Cardiac septum (tissue), 1 donor: ENCODE data around the gene CHRNA10. TPM values are rescaled to one million over a fixed set of nuclear protein-coding genes. Genes with fewer than 3 reads are reported as not detected.

Experiments used
- DNase-seq: peaks from one replicate; pipeline ENCODE4 v3.0.0-alpha.2; 2020; ENCODE audit warnings: low spot score
- intact Hi-C: fragments of 100-400 bp; cut with DNase I; formaldehyde crosslinking; loops from one replicate; pipeline ENCODE4 v1.14.0; 2022
- long read RNA-seq: library from polyadenylated mRNA; unstranded; transcript quantifications from one replicate; pipeline ENCODE4 v2.0.0, GENCODE V29; 2021
- total RNA-seq: library from RNA; stranded (reverse); fragmentation: NEBNext Ultra II Directional; extraction: Animal tissue kit (Norgen Biotek cat#: 25700); gene quantifications from one replicate; pipeline ENCODE4 v1.2.1, GENCODE V29; 2021
- donor health status: DM: no; HTN: no; CAD: no.

CHRNA10 gene
- 0.89 TPM for total RNA-seq
- long read RNA-seq, partial matches to known transcripts: 3 of 3 reads
- long read RNA-seq, other reads (novel, unspliced or antisense): 0 of 3 reads

DNA sequence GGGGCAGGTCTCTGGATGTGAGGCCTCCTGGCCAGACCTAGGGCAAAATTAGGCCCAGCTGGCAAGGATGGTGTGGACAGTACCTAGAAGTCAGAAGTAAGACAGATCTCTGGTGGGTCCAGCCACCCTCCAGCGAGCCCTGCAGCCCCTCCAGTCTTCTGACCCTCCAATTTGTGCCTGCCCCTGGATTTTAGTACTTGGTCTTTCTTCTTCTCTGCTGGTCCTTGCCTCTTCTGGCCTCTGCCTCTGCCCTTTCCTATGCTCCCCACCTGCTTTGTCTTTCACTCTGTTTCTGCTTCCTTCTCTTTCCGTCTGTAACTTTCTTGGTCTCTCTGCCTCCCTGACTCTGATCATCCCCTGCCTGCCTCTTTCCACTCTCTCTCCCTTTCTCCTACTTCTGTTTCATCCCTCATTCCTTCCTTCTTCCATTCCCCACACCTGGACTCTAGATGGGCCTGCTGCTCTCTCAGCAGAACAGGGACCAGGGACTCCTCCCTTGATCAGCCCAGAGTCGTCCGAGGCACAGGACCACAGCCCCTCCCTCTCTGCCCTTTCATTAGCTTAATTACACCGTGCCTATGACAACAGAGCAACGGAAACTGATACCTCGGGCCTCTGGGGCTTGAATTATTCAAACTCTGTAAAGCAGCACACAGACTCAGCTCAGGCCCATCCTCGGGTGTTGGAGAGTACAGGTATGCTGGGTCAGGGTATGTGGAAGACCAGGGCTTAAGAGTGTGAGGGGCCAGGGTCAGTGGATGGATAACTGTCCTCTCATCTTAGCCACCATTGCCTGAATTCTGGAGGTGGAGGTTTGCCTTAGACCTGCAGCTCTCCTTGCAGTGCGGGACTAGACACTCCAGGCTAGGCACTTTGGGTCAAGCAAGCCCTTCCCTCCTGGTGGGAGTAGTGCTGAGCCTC is at the start of gene CHRNA10:
Gene CHRNA10, minus strand, starts transcription at position 51 of the 921 bp plus-strand sequence. CDS start 72 bp downstream, outside the sequence.
- intact Hi-C loops: no loop called here
- peak; percentile 65 for DNase-seq

DNA sequence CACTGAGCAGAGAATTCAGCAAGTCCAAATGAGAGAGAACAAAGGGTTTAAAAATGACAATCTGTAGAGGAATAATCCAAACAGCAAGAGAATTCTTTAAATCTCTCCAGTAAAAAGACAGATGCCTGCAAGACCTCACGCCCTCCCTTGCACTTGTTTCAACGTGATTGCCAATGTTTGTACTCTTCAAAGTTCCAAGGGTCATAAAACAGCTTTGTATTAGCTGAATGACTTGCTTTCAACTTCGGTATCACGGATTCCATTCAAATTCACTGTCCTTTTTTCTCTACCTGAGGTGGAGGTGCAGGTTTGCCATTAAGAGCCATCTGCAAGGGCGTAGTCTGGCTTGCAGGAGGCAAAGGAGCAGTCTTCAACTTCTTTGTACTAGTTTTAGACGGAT is 41.1 kb upstream of the CHRNA10 start:
- intact Hi-C loops: no loop called here

DNA sequence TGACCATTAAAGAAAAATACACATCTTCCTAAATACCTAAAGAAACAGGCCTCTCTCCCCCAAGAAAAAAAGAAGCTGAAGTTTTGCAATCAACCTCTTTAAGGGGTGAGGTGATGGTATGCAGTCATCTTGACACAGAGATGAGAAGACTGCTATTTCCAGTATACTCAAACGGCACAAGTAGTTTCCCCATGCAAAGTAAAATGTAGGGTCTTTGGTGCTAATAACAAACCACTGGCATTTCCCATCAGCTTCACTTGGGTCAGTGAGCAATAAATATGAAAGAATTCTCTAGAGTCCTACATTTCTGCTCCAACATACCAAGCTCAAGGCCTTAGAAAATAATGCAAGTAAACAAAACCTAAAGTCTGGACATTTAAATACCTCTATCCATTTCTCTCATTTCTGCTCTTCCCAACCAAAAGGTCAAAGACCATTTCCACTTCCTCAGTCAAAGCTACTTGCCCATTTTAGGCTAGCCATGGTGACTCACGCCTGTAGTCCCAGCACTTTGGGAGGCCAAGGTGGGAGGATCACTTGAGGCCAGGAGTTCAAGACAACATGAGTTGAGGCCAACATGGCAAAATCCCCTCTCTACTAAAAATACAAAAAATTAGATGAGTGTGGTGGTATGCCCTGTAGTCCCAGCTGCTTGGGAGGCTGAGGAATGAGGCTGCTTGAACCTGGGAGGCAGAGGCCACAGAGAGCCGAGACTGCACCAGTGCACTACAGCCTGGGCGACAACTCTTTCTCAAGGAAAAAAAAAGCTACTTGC is 39.5 kb upstream of the CHRNA10 start:
- intact Hi-C loops: no loop called here
- DNase-seq: no peak

More for the DNA sequence above, 41.1 kb upstream of the CHRNA10 start:
- DNase-seq: no peak

- DNase-seq: no peak
- intact Hi-C loops: no loop called here
These were observed 38.8 kb upstream of the CHRNA10 start for GRCh38 chr11:3709977-3710376.

- intact Hi-C loops: no loop called here
- no peak for DNase-seq
These were observed 36.0 kb upstream of the CHRNA10 start for GRCh38 chr11:3707176-3707575.

DNA sequence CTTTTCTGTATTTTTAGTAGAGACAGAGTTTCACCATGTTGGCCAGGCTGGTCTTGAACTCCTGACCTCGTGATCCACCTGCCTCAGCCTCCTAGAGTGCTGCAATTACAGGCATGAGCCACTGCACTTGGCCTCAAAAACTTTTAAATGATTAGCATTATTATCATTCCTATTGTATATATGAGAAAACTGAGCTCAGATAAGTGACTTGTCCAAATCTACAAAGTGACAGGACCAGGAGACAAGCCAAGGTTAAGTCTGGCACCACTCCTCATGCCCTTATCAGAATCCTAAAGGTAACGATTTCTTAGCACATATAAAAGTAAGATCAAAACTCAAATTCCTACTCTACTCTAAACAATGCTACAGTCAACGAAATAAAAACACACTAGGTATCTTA is 32.2 kb upstream of the CHRNA10 start:
- intact Hi-C loops: no loop called here

DNA sequence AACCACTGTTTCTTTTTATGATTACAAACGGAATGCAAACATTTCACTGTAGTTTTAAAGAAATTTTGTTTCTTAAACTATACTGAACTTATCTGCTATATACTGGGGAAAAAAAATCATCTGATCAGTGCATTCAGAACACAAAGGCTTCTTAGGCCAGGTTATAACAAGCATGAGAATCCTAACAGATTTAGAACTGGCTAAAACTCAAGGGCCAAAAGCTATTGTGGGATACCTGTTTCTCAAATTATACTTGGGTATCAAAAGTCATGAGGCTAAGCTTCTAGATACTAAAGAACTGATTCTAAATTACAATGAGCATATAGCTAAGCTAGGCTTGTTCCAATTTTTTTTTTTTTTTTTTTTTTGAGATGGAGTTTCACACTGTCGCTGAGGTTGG is 29.7 kb upstream of the CHRNA10 start:
- intact Hi-C loops: no loop called here
- DNase-seq: no peak

More for the DNA sequence above, 32.2 kb upstream of the CHRNA10 start:
- no peak for DNase-seq

GRCh38 chr11:3700410-3700809 is 29.2 kb upstream of the CHRNA10 start:
- no peak for DNase-seq
- intact Hi-C loops: no loop called here

DNA sequence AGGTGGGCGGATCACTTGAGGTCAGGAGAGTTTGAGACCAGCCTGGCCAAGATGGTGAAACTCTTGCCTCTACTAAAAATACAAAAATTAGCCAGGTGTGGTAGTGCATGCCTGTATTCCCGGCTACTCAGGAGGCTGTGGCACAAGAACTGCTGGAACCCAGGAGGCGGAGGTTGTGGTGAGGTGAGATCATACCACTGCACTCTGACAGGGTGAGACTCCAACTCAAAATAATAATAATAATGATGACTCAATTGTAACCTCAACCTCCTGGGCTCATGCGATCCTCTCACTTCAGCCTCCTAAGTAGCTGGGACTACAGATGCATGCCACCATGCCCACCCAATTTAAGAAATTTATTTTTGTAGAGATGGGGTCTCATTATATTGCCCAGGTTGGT is 15.6 kb upstream of the CHRNA10 start:
- intact Hi-C loops: no loop called here

GRCh38 chr11:3685923-3686322 is 14.7 kb upstream of the CHRNA10 start:
- DNase-seq: no peak
- intact Hi-C loops: no loop called here

More for the DNA sequence above, 15.6 kb upstream of the CHRNA10 start:
- no peak for DNase-seq

DNA sequence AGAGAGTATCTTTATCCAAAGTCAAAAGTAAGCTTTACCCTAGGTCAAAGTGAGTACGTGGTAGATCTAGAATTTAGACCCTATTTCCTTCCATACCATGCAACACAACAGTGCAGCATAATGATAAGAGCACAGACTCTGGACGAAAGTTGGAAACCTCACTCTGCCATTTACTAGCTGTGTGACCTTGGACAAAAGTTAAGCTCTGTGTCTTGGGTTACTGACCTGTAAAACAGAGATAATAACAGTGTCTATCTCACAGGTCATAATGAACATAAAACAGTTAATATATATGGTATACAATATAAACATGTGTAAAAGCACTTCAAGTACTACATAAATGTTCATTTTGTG is 13.6 kb upstream of the CHRNA10 start:
- no peak for DNase-seq
- intact Hi-C loops: no loop called here

GRCh38 chr11:3684129-3684818 is 13.1 kb upstream of the CHRNA10 start:
- intact Hi-C loops: no loop called here
- no peak for DNase-seq

GRCh38 chr11:3683039-3683438 is 11.9 kb upstream of the CHRNA10 start:
- no peak for DNase-seq
- intact Hi-C loops: no loop called here

DNA sequence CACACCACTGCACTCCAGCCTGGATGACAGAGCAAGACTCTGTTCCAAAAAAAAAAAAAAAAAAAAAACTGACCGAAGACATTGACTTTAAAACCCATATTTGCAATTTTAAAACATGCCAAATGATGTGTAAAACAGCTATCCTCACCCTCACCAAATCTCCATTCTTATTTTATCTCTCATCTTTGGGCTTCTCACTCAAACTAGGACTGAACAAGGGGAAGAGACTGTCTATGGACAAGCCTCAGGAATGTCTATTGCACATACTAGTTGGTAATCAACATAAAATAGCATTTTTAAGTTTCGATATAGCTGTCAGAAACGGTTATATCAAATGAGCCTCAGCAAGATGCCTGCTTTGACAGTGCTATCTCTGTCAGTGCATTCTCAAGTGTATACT is 7.9 kb upstream of the CHRNA10 start:
- intact Hi-C loops: no loop called here
- no peak for DNase-seq

- intact Hi-C loops: no loop called here
These were observed 4.8 kb upstream of the CHRNA10 start for GRCh38 chr11:3675971-3676370.

DNA sequence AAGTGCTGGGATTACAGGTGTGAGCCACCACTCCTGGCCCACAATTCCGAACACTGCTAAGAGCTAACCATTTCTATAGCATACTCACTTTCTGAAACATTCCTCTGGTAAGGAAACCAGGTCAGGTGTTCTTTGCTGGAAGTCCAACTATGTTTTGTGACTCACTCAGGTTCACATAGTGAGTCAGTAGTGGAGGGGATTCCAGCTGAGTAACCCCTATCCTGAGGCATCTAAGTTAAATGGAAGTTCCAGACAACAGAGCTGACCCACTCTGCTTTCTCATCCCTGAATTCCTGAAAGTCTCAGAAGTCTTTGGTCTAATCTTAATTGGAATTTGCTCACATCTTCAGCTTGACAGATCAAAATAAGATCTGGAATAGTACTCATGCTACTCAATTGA is 3.0 kb upstream of the CHRNA10 start:
- DNase-seq: no peak
- intact Hi-C loops: no loop called here

More at GRCh38 chr11:3675971-3676370, 4.8 kb upstream of the CHRNA10 start:
- DNase-seq: no peak

GRCh38 chr11:3669742-3670183 is 1.4 kb downstream of the CHRNA10 start:
- peak; percentile 65 for DNase-seq
- intact Hi-C loops: no loop called here

DNA sequence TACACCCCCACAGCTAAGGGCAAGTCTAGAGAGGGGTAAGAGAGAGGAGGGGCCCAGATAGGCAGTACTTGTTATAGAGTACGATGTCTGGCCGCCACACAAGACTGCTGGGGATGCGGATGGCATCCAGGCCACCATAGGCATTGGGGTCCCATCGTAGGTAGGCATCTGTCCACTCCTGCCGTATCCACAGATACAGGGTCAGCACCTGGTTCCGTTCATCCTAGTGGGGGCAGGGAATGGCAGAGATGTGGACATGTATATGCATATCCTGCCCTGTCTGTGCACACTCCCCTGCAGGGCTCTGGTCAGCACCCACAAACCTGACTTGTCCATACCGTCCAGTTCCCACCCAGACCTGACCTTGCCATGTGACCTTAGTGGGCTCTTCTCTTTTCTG is 2.1 kb downstream of the CHRNA10 start:
- intact Hi-C loops: no loop called here
- DNase-seq: peak; percentile 58

DNA sequence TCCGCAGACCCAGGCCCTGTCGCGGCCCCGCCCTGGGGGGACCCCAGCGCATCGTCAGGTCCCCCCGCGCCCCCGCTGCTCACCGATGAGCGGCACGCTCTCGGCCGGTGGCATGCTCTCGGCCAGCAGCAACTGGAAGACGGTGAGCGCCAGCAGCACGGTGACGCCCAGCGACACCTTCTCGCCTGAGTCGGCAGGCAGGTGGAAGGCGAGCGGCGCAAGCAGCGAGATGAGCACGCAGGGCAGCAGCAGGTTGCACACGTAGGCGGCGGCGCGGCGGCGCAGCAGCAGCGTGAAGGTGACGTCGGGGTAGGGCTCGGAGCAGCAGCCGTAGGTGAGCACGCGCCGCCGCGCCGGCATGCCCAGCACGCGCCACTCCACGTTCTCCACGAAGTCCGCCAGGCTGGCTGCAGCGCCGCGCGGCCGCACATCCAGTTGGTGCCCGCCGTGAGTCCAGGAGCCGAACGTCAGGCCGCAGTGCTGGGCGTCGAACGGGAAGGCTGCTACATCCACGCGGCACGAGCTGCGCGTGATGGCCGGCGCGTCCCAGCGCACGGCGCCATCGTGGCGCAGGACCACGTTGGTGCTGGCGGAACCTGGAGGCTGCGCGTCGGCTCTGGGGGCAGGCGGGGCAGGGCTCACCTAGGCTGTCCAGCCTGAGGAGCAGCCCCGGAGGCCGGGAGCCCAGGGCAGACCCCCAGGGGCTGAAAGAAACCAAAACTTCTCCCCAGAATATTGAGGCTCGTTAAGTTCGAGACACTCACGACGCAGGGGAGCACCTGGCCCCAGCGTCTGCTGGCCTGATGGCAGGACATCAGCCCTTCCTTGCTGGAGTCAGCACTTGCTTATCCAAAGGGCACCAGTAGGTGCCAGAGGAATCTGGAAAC is 3.8 kb downstream of the CHRNA10 start:
- DNase-seq: peak; percentile 57
- intact Hi-C loops: no loop called here
